Measurements from ENCODE around the gene GREB1.

GRCh38 chr2:11572996-11573395 lies 39.2 kb downstream of the GREB1 start:
- TF ChIP-seq EZH2 (IDR thresholded peaks at IDR 0.05; ENCODE audit: borderline replicate concordance, insufficient read depth, low read depth, low read length, poor library complexity, severe bottlenecking) = no peak
- TF ChIP-seq CTCF (IDR thresholded peaks at IDR 0.05) = no peak

Data from B cell (primary cell).